Measurements from ENCODE around the gene TRIM47.

TRIM47 gene

DNA sequence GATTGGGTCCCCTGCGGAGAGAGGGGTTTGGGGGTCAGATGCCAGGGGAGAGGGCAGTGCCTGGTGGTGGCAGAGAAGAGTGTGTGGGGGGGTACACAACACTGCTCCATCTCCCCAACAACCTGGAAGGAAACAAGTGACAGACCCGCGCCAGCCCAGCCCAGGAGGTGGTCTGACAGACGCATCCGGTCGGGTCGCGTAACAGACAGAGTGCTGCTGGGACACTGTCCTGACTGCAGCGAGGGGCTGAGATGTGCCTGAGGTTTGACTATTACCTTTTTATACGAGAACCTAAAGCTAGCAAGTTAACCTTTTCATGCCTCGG is 50.3 kb downstream of the TRIM47 start:
- no peak for DNase-seq

DNA sequence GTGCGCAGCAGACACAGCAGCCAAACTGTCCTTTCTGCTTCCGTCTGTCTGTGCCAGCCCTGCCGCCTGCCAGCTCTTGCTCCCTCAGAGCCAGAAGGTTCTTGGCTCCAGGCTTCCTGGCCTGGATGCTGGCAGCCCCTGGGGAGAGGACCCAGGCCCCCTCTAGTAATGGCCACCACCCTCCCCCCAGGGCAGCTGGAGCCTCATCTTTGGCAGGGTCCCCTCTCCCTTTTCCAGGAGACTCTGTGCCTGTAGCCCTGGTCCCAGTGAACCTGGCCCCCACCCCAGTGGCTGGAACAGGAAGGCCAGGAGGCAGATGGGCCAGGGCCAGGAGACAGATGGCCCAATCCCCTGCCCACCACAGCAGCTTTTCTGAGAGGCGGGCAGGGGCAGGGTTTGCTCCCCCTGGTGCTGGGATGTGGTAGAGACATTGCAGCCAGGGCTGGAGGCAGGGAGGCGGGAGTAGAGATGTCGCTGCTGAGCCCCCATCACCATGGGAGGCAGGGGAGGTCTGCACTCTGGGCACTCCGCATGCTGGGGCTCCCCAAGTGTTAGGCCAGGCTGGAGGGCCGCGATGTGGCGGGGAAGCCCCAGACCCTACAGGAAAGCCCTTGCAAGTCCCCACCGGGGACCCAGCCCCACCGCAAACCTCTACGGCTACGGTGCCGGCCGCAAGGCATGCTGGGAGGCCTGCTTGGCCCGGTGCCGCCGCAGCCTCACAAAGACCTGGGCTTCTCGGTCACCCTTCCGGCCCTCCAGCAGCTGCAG is 50.9 kb downstream of the TRIM47 start:
- DNase-seq, result peak; percentile 44

DNA sequence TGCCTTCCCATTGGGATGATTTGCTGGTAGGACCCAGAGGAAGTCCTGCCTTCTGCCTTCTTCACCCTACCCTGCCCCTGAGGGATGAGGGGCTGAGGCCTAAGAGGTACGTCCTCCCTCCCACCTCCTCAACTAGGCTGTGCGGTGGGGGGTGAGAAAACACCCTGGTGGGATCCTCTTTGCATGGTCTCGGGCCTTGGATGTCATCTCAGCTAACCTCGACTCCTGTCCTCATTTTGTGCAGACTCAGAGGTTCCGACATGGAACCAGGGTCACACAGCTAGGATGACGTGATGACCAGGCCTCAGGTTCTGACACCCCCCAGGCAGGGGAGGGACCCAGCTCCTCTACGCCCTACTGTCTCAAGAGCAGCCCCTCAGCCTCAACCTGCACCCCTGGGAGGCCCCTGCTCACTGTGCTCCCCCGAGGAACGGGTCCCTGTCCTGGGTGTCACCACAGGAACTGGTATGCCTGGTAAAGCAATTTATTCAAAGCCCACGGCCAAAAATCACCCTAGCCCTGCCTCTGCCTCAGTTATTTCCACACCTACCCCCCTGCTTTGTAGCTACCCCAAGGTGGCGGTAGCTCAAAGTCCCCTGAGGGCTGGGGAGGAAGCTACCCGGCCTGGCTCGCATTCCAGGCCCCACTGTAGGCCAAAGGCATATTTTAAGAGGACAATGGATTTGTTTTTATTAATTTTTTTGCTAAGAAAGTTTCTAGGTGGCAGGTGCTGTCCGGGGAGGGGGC is 51.6 kb downstream of the TRIM47 start:
- no peak for DNase-seq

DNA sequence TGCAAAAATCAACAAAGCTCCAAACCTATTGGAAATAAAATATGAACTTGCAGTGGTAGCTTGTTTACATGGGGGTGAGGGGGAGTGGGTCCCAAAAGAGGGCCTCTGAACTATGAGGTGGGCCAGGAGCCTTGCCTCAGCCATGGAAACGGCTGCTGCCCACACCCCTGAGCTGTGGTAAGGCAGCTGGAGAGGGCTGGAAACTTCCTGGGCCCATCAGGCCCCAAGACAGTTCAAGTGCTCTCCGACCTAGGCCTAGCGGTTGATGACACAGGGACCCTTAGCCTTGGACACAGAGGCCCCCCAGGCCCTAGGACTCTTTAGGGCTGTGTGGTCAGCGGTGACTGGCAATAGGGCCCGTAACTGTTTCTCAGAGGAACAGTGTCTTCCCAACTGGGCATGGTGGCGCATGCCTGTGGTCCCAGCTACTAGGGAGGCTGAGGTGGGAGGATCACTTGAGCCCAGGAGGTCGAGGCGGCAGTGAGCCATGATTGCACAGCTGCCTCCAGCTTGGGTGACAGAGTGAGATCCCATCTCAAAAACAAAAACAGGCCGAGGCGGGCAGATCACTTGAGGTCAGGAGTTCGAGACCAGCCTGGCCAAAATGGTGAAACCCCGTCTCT is 52.5 kb downstream of the TRIM47 start:
- DNase-seq, result no peak

DNA sequence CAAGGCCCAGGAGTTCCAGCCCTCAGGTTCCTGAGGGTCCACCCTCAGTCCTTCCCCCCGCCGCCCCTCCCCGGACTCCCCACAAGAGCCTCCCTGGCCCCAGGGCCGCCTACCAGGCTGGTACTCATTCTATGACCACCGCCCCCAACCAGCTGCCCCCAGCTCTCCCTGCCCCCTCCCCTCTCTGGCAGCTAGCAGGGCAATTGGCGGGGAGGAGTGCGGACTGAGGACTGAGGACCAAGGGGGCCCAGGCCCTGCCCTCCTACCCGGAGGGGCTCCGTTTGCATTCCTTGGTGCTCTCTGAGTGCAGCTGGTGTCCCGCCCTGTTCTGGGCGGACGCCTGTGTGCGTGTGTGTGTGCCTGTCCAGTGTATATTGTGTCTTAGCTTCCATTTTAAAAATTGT is 53.2 kb downstream of the TRIM47 start:
- DNase-seq, result no peak

DNA sequence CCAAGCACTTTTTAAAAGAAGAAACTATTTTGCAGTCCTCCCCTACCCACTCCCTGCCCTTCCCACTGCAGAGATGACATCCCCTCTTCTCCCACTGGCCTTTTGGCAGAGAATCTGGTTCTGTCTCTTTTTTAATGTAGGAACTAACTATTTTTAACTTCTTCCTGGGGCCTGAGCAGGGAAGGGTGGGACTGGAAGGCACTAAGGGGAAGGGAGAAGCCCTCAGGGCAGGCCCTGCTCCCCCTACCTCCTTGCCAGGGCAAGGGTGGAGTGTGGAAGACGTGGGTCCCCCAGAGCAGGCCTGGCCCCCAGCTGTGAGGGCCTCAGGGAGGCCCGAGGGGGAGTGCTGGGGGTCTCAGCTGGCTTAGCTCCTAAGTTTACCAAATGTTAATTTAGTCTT is 53.7 kb downstream of the TRIM47 start:
- no peak for DNase-seq

Data from effector CD4-positive, alpha-beta T cell (primary cell).